Measurements from ENCODE around the gene JADE2. TPM values are rescaled to one million over a fixed set of nuclear protein-coding genes. Genes with fewer than 3 reads are reported as not detected.

The JADE2 gene
- total and polyA plus RNA-seq, 2 donors: 8.9 to 41.2 TPM

Small RNAs within 50 kb of the gene (small RNA-seq; reads per million reads assigned to genes)
- gene RN7SL541P (not detected), gene RNU6-456P (not detected)

Other genes starting within 250 kb of the JADE2 start
- 6.0 TPM for gene CDKL3, start 158.5 kb upstream of the JADE2 start, total RNA-seq
- gene CDKL3, start 158.5 kb upstream of the JADE2 start, polyA plus RNA-seq: 2.1 TPM
- gene UBE2B, start 154.1 kb upstream of the JADE2 start, total RNA-seq: 80.4 TPM
- 81.8 TPM for gene UBE2B, start 154.1 kb upstream of the JADE2 start, polyA plus RNA-seq
- gene CDKN2AIPNL, start 113.8 kb upstream of the JADE2 start, total RNA-seq: 24.5 TPM
- gene CDKN2AIPNL, start 113.8 kb upstream of the JADE2 start, polyA plus RNA-seq: 24.1 TPM
- gene SAR1B, start 107.2 kb downstream of the JADE2 start, total RNA-seq: 47.4 TPM
- 21.9 TPM for gene SAR1B, start 107.2 kb downstream of the JADE2 start, polyA plus RNA-seq
- gene SEC24A, start 123.1 kb downstream of the JADE2 start, total RNA-seq: 52.7 TPM
- 7.8 TPM for gene SEC24A, start 123.1 kb downstream of the JADE2 start, polyA plus RNA-seq
- 44.0 TPM for gene CAMLG, start 212.9 kb downstream of the JADE2 start, total RNA-seq
- gene CAMLG, start 212.9 kb downstream of the JADE2 start, polyA plus RNA-seq: 49.7 TPM
- gene DDX46, start 233.1 kb downstream of the JADE2 start, total RNA-seq: 50.5 TPM
- 28.4 TPM for gene DDX46, start 233.1 kb downstream of the JADE2 start, polyA plus RNA-seq

Measured in urinary bladder (tissue), 2 donors.